ENCODE data around the gene DARS1.

DARS1 gene

DNA sequence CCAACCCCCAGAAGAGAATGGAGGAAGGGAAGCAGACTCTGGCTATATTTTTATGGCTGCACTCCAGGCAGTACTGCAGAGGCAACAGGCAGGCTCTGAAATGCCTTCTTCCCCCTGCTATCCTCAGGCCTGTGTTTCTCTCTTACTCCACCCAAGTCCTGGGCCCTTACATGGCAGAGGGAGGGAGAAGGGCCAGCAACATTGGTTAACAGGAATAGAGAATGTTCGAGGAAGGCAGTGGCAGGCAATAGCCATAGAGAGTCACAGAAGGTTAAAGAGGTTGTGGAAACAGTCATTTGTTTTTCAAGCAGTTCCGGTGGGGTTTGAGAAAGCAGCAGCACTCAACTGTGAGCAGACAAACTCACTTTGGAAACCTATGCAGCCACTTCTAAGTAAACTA lies 15.1 kb upstream of the DARS1 start:
- Histone ChIP-seq H3K27me3 (ENCODE audit: insufficient read depth, low read length) (no peaks in the 10 kb centered on the region), H3K9me2 (ENCODE audit: low read depth, low read length) (no peaks in the 10 kb centered on the region), H2AFZ (ENCODE audit: low read length) (no peak overlapping the region), H3F3A (ENCODE audit: insufficient read depth, low read length) (peaks cover 6% of the 10 kb centered on the region; the same call in 1 of the 2 replicates), H3K4me2 (ENCODE audit: low read length) (peak overlapping the region; percentile 33), H4K20me1 (ENCODE audit: insufficient read depth, low read length) (no peaks in the 10 kb centered on the region), H3K36me3 (ENCODE audit: insufficient read depth, low read length) (peaks cover 2% of the 10 kb centered on the region; the same call in 1 of the 2 replicates), H3K79me2 (ENCODE audit: insufficient read depth, low read length) (no peaks in the 10 kb centered on the region), H3K9me3 (ENCODE audit: low read length) (no peaks in the 10 kb centered on the region), H3K4me3 (ENCODE audit: low read depth, low read length, poor library complexity, severe bottlenecking) (no peak overlapping the region), H3K27ac (ENCODE audit: low read depth, low read length, poor library complexity, severe bottlenecking) (peak overlapping the region; percentile 81), H3K9ac (ENCODE audit: low read length) (peak overlapping the region; percentile 42; the same call in 1 of the 2 replicates), H3K4me1 (ENCODE audit: insufficient read depth, low read length, severe bottlenecking) (peaks cover 57% of the 10 kb centered on the region)
- TF ChIP-seq EZH2 (IDR thresholded peaks at IDR 0.05; ENCODE audit: borderline replicate concordance, low read length) (no peak), CTCF (IDR thresholded peaks at IDR 0.05; ENCODE audit: low read length) (no peak)

GRCh38 chr2:135999899-136000298 lies 14.5 kb upstream of the DARS1 start:
- peak overlapping the region; percentile 81 for H3K27ac ChIP-seq (ENCODE audit: low read depth, low read length, poor library complexity, severe bottlenecking)
- H3K4me1 ChIP-seq (ENCODE audit: insufficient read depth, low read length, severe bottlenecking): peaks cover 52% of the 10 kb centered on the region
- TF ChIP-seq CTCF (IDR thresholded peaks at IDR 0.05; ENCODE audit: low read length) (no peak), EZH2 (IDR thresholded peaks at IDR 0.05; ENCODE audit: borderline replicate concordance, low read length) (no peak)
- peaks cover 2% of the 10 kb centered on the region; the same call in 1 of the 2 replicates for H3K36me3 ChIP-seq (ENCODE audit: insufficient read depth, low read length)
- H3K9ac ChIP-seq (ENCODE audit: low read length): no peak overlapping the region; the same call in 1 of the 2 replicates
- H3K27me3 ChIP-seq (ENCODE audit: insufficient read depth, low read length): no peaks in the 10 kb centered on the region
- no peaks in the 10 kb centered on the region for H3K79me2 ChIP-seq (ENCODE audit: insufficient read depth, low read length)
- no peaks in the 10 kb centered on the region for H3K9me3 ChIP-seq (ENCODE audit: low read length)
- no peaks in the 10 kb centered on the region for H3K9me2 ChIP-seq (ENCODE audit: low read depth, low read length)
- H2AFZ ChIP-seq (ENCODE audit: low read length): no peak overlapping the region
- no peaks in the 10 kb centered on the region for H4K20me1 ChIP-seq (ENCODE audit: insufficient read depth, low read length)
- H3K4me2 ChIP-seq (ENCODE audit: low read length): peak overlapping the region; percentile 33; the same call in 1 of the 2 replicates
- H3K4me3 ChIP-seq (ENCODE audit: low read depth, low read length, poor library complexity, severe bottlenecking): no peak overlapping the region
- peaks cover 6% of the 10 kb centered on the region; the same call in 1 of the 2 replicates for H3F3A ChIP-seq (ENCODE audit: insufficient read depth, low read length)

DNA sequence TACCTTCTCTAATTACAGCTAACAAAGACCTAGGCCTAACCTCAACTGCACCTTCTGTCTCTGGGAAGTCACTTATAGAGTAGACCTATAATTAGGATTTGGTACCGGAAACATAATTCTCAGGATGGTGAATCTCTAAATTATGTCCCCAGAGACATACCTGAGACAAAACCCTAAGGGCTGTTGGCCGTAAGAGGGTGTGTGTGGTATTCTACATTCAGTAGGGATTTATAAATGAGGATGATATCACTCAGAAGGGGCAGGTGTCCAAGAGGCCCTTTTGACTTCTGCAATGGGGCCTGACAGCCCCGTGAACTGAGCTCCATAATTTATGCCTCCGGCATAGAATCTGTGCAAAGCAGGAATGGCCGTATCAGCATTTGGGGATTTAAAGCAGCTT lies 13.5 kb upstream of the DARS1 start:
- peak overlapping the region; percentile 39; the same call in 1 of the 2 replicates for H3K9ac ChIP-seq (ENCODE audit: low read length)
- H3K36me3 ChIP-seq (ENCODE audit: insufficient read depth, low read length): peaks cover 2% of the 10 kb centered on the region; the same call in 1 of the 2 replicates
- H3K79me2 ChIP-seq (ENCODE audit: insufficient read depth, low read length): no peaks in the 10 kb centered on the region
- H4K20me1 ChIP-seq (ENCODE audit: insufficient read depth, low read length): no peaks in the 10 kb centered on the region
- no peak overlapping the region for H2AFZ ChIP-seq (ENCODE audit: low read length)
- TF ChIP-seq CTCF (IDR thresholded peaks at IDR 0.05; ENCODE audit: low read length) (no peak; the same call in 1 of the 2 replicates), EZH2 (IDR thresholded peaks at IDR 0.05; ENCODE audit: borderline replicate concordance, low read length) (no peak)
- H3K4me1 ChIP-seq (ENCODE audit: insufficient read depth, low read length, severe bottlenecking): peaks cover 53% of the 10 kb centered on the region
- H3K27me3 ChIP-seq (ENCODE audit: insufficient read depth, low read length): no peaks in the 10 kb centered on the region
- H3F3A ChIP-seq (ENCODE audit: insufficient read depth, low read length): peaks cover 6% of the 10 kb centered on the region; the same call in 1 of the 2 replicates
- H3K4me2 ChIP-seq (ENCODE audit: low read length): peak overlapping the region; percentile 42; the same call in 1 of the 2 replicates
- H3K9me3 ChIP-seq (ENCODE audit: low read length): no peaks in the 10 kb centered on the region
- peak overlapping the region; percentile 81 for H3K27ac ChIP-seq (ENCODE audit: low read depth, low read length, poor library complexity, severe bottlenecking)
- no peak overlapping the region for H3K4me3 ChIP-seq (ENCODE audit: low read depth, low read length, poor library complexity, severe bottlenecking)
- no peaks in the 10 kb centered on the region for H3K9me2 ChIP-seq (ENCODE audit: low read depth, low read length)
